Activated CD4-positive, alpha-beta T cell treated with anti-CD3 and anti-CD28 coated beads for 36 hours (primary cell): Measurements from ENCODE around the gene EPGN. TPM values are rescaled to one million over a fixed set of nuclear protein-coding genes. Genes with fewer than 3 reads are reported as not detected.

Experiments used
- ATAC-seq: fragments of 200-7000 bp; cut with Tn5 transposase; one replicate; pipeline ENCODE4 v1.10.0; 2021; ENCODE audit warnings: mild to moderate bottlenecking, moderate library complexity
- CTCF ChIA-PET: fragments of 350-600 bp; sonication (Branson Sonifier 250); formaldehyde crosslinking; loops from one replicate; lab custom pipeline; 2021; ENCODE audit warnings: antibody characterized with exemption; lab: Charles Lee
- POLR2A ChIA-PET: fragments of 350-600 bp; sonication (Branson Sonifier 250); formaldehyde crosslinking; loops from one replicate; lab custom pipeline; 2021; ENCODE audit warnings: antibody characterized with exemption, inconsistent platforms; lab: Charles Lee
- DNase-seq: peaks from one replicate; pipeline ENCODE4 v3.0.0-alpha.2; 2020
- H3K27ac Mint-ChIP-seq: one replicate; pipeline ENCODE4 v1.8.0; 2021; ENCODE audit warnings: mixed read lengths
- H3K27me3 Mint-ChIP-seq: one replicate; pipeline ENCODE4 v1.8.0; 2021; ENCODE audit warnings: mixed read lengths
- H3K36me3 Mint-ChIP-seq: one replicate; pipeline ENCODE4 v1.8.0; 2021; ENCODE audit warnings: low read depth, mixed read lengths
- H3K4me1 Mint-ChIP-seq: one replicate; pipeline ENCODE4 v1.8.0; 2021; ENCODE audit warnings: mixed read lengths
- H3K4me3 Mint-ChIP-seq: one replicate; pipeline ENCODE4 v1.8.0; 2021; ENCODE audit warnings: mild to moderate bottlenecking, moderate library complexity, mixed read lengths
- H3K9me3 Mint-ChIP-seq: one replicate; pipeline ENCODE4 v1.8.0; 2021; ENCODE audit warnings: low read depth, mixed read lengths
- intact Hi-C, 2 experiments: fragments of 100-400 bp; cut with DNase I in 1 of 2; cut with micrococcal nuclease in 1 of 2; formaldehyde crosslinking; loops; one replicate each; pipeline versions ENCODE4 v1.14.2 to v1.15.1; 2022 to 2024; cut with DNase I, micrococcal nuclease
- total RNA-seq, 2 experiments: library from RNA; stranded (reverse); gene quantifications; one replicate each; pipeline ENCODE4 v1.2.3, GENCODE V29; 2021

Gene EPGN
- total RNA-seq, 2 experiments from 2014 or later = 0.14 TPM; not detected in 1

DNA sequence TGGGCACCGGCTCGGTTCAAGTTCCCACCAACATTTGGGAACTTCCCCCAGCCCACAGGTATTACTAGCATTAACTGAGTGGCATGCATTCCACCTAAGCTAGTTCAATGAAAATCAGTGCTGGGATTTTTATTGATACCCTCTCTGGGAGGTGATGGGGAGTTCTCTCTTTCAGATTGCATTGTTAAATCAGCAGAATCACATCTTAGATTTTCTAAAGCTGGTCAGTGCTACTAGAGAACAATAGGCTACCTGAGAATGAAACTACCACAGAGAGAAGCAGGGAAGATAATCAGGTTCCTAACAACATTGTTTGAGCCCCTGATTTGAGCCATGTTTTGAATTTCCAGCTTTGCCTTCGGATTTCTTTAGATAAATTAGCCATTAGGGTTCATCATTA lies 16.0 kb downstream of the EPGN start:
- DNase-seq (no peak), ATAC-seq (no peak)
- H3K4me1 Mint-ChIP-seq = peaks cover 5% of the 10 kb centered on the region
- ChIA-PET CTCF (interaction anchor here (1.5 kb wide), 1 partner anchor 351 kb away, joined by 4 read pairs; no protein-coding TSS in a partner anchor), POLR2A (no interaction called here)
- H3K9me3 Mint-ChIP-seq = no peaks in the 10 kb centered on the region
- H3K27me3 Mint-ChIP-seq = peaks cover 4% of the 10 kb centered on the region
- intact Hi-C loops = loop anchor here in 1 of 2 experiments (5.0 kb wide), 1 partner anchor 48 kb away; no protein-coding TSS in a partner anchor
- H3K27ac Mint-ChIP-seq = no peak overlapping the region
- H3K36me3 Mint-ChIP-seq = no peaks in the 10 kb centered on the region
- H3K4me3 Mint-ChIP-seq = no peak overlapping the region

DNA sequence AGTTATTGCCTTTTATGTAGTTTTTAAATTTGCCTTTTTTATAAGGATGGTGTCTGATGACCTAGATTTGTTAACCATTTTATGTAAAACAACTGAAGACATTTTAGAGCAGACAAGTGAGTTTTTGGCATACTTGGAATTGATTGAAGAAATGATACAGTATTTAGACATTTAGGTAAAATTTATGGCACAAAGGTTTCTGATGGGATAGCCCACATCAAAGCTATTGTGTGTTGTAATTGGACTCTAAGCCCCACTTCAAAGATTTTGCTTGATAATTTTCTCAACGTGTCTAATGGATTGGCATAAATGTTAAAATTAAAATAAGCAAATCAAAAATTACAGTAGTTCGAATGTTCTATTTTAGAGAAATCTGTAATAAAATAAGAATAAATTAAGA lies 17.6 kb downstream of the EPGN start:
- ChIA-PET CTCF (no interaction called here), POLR2A (no interaction called here)
- ATAC-seq (no peak), DNase-seq (no peak)
- no peak overlapping the region for H3K27ac Mint-ChIP-seq
- intact Hi-C loops = no loop called here
- no peaks in the 10 kb centered on the region for H3K9me3 Mint-ChIP-seq
- H3K4me3 Mint-ChIP-seq = no peak overlapping the region
- no peaks in the 10 kb centered on the region for H3K4me1 Mint-ChIP-seq
- no peaks in the 10 kb centered on the region for H3K36me3 Mint-ChIP-seq
- H3K27me3 Mint-ChIP-seq = peaks cover 4% of the 10 kb centered on the region

DNA sequence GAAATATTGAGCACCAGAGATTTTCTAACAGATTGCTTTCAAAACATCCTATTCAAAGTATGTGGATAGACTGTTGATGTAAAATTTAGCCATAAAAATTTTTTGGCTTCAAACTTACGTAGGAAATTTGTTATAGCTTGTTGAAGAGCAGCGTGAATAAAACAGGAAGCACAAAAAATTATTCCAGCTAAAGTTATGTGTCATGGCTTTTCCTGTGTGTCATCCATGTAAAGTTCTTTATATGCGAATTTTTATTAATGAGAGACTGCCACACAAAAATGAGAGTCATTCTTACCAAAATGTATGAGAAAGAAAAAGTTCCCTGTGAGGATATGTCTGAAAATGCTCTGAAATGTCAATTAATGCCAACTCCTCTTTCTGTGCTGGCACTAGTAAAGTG lies 19.5 kb downstream of the EPGN start:
- no peaks in the 10 kb centered on the region for H3K4me1 Mint-ChIP-seq
- CTCF ChIA-PET = interaction anchor here (0.6 to 1.2 kb wide), 4 partner anchors 48 to 1568 kb away, joined by 3 to 4 read pairs (median 3); no protein-coding TSS in a partner anchor
- no peak overlapping the region for H3K4me3 Mint-ChIP-seq

DNA sequence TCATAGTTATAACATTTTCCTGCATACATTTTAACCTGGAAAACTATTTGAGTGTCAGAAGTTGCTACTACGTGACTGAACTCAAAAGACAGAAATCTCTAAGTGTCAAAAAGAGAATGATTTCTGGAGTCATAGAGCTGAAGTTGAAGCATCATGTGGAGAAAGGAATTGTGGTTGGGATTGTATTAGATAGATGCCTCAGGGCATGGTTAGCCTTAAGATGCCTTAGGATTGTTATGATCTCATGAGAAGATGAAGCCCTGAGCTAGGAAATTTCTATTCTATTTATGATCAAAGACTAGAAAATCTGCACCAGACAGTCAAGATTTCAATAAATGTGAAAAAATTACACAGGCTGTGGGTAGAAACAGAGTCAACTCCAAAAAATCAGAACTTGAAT lies 20.2 kb downstream of the EPGN start:
- intact Hi-C loops = no loop called here
- Mint-ChIP-seq H3K27ac (no peak overlapping the region), H3K27me3 (peaks cover 4% of the 10 kb centered on the region), H3K9me3 (no peaks in the 10 kb centered on the region), H3K4me1 (no peaks in the 10 kb centered on the region), H3K36me3 (no peaks in the 10 kb centered on the region), H3K4me3 (no peak overlapping the region)
- ATAC-seq (no peak), DNase-seq (no peak)
- POLR2A ChIA-PET = no interaction called here
- CTCF ChIA-PET = interaction anchor here (0.6 to 1.2 kb wide), 3 partner anchors 48 to 140 kb away, joined by 3 to 4 read pairs (median 3); no protein-coding TSS in a partner anchor

More for the DNA sequence above, 19.5 kb downstream of the EPGN start:
- Mint-ChIP-seq H3K27ac (no peak overlapping the region), H3K9me3 (no peaks in the 10 kb centered on the region), H3K27me3 (peaks cover 5% of the 10 kb centered on the region), H3K36me3 (no peaks in the 10 kb centered on the region)
- no peak for ATAC-seq
- intact Hi-C loops = no loop called here
- no peak for DNase-seq
- POLR2A ChIA-PET = no interaction called here

DNA sequence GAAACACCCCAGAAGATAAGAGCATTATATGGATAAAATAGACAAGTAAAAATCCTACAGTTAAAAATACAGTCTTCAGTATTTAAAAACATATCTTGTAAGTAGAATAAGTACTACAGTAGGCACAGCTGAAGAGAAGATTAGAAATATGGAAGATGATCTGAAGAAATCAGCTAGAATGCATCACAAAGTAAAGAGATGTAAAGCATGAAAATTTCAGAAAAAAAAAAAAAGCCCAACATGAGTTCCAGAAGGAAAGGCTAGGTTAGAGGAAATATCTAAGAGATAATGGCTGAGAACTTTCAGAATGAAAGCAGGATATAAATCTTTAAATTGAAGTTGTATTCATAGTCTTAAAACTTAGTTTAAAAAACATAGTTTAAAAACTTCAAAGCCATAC lies 21.0 kb downstream of the EPGN start:
- no peaks in the 10 kb centered on the region for H3K4me1 Mint-ChIP-seq
- CTCF ChIA-PET = no interaction called here
- intact Hi-C loops = no loop called here

DNA sequence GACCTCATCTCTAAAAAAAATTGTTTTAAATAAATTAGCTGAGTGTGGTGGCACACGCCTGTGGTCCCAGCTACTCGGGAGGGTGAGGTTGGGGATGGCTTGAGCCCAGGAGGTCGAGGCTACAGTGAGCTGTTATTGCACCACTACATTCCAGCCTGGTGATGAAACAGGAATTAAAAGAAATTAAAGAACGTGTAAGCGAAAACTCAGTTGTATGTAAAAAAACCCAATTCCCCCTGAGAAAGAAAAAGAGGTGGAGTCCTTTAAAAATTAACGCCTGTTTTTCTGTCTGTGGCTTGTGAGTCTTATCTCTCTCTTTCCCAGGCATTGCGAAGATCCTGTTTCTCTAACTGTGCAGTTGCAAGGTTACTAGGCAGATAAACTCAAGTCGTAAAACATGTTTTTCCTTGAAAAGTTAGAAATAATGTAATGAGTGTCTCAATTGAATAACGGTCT lies 22.1 kb downstream of the EPGN start:
- no peaks in the 10 kb centered on the region for H3K4me1 Mint-ChIP-seq
- H3K27ac Mint-ChIP-seq = no peak overlapping the region
- ChIA-PET POLR2A (no interaction called here), CTCF (no interaction called here)
- intact Hi-C loops = no loop called here
- no peak for DNase-seq
- peaks cover 3% of the 10 kb centered on the region for H3K27me3 Mint-ChIP-seq
- ATAC-seq = no peak
- no peak overlapping the region for H3K4me3 Mint-ChIP-seq
- H3K9me3 Mint-ChIP-seq = no peaks in the 10 kb centered on the region
- H3K36me3 Mint-ChIP-seq = no peaks in the 10 kb centered on the region

More for the DNA sequence above, 21.0 kb downstream of the EPGN start:
- Mint-ChIP-seq H3K27me3 (peaks cover 3% of the 10 kb centered on the region), H3K36me3 (no peaks in the 10 kb centered on the region), H3K27ac (no peak overlapping the region), H3K4me3 (no peak overlapping the region), H3K9me3 (no peaks in the 10 kb centered on the region)
- DNase-seq (no peak), ATAC-seq (no peak)
- POLR2A ChIA-PET = no interaction called here

DNA sequence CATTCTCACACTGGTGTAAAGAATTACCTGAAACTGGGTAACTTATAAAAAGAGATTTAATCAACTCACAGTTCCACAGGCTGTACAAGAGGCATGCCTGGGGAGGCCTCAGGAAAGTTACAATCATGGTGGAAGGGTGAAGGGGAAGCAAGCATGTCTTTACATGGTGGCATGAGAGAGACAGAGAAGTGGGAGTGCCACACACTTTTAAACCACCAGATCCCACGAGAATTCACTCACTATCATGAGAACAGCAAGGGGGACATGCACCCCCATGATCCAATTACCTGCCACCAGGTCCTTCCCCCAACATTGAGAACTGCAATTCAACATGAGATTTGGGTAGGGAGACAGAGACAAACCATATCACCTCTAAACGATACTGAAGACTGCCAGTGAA lies 23.0 kb downstream of the EPGN start:
- ChIA-PET CTCF (interaction anchor here (1.0 kb wide), 1 partner anchor 11 kb away, joined by 4 read pairs; no protein-coding TSS in a partner anchor), POLR2A (no interaction called here)
- intact Hi-C loops = no loop called here
- Mint-ChIP-seq H3K9me3 (no peaks in the 10 kb centered on the region), H3K36me3 (no peaks in the 10 kb centered on the region), H3K4me1 (no peaks in the 10 kb centered on the region), H3K27me3 (peaks cover 3% of the 10 kb centered on the region), H3K27ac (no peak overlapping the region), H3K4me3 (no peak overlapping the region)
- DNase-seq = no peak
- ATAC-seq = no peak

DNA sequence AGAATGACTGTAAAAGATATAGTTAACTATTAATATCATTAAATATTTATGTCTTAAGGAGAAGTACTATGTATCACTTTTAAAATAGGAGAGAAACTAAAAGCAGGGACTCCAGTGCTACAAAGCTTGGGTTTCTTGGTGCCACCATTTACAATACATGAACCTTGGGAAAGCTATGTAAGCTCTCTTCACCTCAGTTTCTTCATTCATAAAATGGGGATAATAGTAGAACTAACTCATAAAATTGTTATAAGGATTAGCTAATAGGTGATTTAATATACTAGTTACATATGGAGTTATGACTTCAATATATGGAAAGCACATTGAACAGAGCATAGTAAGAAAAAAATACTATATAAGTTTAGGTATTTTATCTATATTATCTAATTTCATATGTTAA lies 23.7 kb downstream of the EPGN start:
- ATAC-seq (no peak), DNase-seq (no peak)
- ChIA-PET POLR2A (no interaction called here), CTCF (interaction anchor here (0.5 to 1.0 kb wide), 2 partner anchors 11 to 23 kb away, joined by 3 to 4 read pairs; no protein-coding TSS in a partner anchor)
- no peaks in the 10 kb centered on the region for H3K4me1 Mint-ChIP-seq
- H3K4me3 Mint-ChIP-seq = no peak overlapping the region
- intact Hi-C loops = no loop called here
- H3K27me3 Mint-ChIP-seq = peaks cover 3% of the 10 kb centered on the region
- no peaks in the 10 kb centered on the region for H3K36me3 Mint-ChIP-seq
- H3K27ac Mint-ChIP-seq = no peak overlapping the region
- no peaks in the 10 kb centered on the region for H3K9me3 Mint-ChIP-seq

DNA sequence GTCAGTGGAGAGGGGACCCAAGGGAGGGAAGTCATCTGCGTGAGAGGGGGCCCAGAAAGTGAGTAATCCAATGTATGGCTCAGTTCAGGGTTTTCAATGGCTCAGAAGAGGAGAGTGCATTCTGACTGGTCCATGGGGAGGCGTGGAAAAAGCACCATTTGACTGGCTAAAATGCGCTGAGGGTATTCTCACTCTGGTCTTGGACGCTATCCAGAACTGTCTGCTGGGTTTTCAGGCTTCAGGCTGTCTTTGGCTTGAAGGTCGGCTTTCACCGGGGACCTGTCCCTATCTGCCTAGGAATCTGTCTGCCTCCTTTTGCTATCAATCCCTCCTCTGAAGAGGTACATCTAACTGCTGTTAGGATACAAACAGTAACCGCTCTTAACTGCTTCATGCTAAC lies 26.4 kb downstream of the EPGN start:
- no peak for DNase-seq
- H3K4me1 Mint-ChIP-seq = no peaks in the 10 kb centered on the region
- intact Hi-C loops = no loop called here
- no peaks in the 10 kb centered on the region for H3K9me3 Mint-ChIP-seq
- H3K27me3 Mint-ChIP-seq = peaks cover 1% of the 10 kb centered on the region
- ChIA-PET CTCF (no interaction called here), POLR2A (no interaction called here)
- ATAC-seq = no peak
- no peaks in the 10 kb centered on the region for H3K36me3 Mint-ChIP-seq
- H3K4me3 Mint-ChIP-seq = no peak overlapping the region
- H3K27ac Mint-ChIP-seq = no peak overlapping the region

DNA sequence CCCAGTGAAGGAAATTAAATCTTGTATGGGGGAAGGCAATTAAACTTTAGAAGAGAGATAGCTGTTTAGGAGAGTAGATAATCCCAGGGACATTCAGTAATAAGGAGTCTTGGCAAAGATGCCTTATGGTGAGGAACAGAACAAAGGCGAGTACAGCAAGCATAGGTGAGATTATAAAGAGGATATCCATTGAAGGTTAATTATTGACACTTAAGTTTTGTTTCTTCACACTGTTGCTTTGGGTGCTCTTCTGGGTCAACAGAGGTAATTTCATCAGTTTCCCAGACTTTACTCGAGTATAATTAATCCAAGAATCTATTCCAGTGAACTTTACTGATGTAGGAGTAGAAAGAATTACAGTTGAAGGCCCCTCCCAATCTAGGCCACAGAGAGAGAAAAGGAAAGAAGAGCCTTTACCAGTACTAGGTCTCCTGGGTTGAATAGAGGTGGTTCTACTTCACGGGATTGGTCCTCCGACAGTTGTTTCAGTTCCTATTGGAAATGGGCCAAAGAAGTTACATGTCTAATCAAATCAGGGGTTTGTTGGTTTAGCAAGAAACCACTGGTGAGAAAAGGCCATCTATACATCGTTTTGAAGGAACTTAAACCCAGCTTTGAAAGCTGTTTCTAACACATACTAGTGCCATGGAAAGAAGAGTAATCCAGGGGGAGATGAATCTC lies 27.2 kb downstream of the EPGN start:
- CTCF ChIA-PET = no interaction called here
- peaks cover 4% of the 10 kb centered on the region for H3K9me3 Mint-ChIP-seq
- intact Hi-C loops = no loop called here
- ATAC-seq (no peak), DNase-seq (no peak)
- no peak overlapping the region for H3K4me3 Mint-ChIP-seq
- H3K36me3 Mint-ChIP-seq = no peaks in the 10 kb centered on the region
- H3K27ac Mint-ChIP-seq = no peak overlapping the region
- POLR2A ChIA-PET = no interaction called here
- no peaks in the 10 kb centered on the region for H3K4me1 Mint-ChIP-seq
- peaks cover 1% of the 10 kb centered on the region for H3K27me3 Mint-ChIP-seq

DNA sequence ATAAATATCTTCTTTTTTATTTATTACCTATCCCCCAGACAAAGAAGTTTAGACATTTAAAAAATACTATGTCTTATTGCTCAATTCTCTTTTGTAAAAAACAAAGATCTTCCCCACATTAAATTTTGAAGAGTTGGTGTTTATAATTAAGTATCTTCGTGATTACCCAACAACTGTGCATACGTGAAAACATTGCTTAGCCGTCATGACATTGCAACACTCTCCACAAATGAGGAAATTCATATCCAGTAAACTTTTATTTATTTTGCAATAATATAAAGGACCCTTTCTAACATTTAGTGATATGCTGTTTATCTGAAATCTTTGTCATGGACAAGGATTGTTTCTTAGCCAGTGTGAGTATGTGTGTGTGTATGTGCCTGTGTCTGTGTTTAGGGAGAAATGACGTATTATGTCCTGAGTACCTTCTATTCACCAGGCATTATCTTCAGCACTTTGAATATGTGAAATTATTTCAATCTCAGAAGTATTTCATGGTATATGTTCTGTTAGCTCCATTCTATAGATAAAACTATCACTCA lies 30.6 kb downstream of the EPGN start:
- CTCF ChIA-PET = interaction anchor here (1.0 kb wide), 1 partner anchor 57 kb away, joined by 3 read pairs; no protein-coding TSS in a partner anchor
- intact Hi-C loops = no loop called here
- no peak overlapping the region for H3K27ac Mint-ChIP-seq

DNA sequence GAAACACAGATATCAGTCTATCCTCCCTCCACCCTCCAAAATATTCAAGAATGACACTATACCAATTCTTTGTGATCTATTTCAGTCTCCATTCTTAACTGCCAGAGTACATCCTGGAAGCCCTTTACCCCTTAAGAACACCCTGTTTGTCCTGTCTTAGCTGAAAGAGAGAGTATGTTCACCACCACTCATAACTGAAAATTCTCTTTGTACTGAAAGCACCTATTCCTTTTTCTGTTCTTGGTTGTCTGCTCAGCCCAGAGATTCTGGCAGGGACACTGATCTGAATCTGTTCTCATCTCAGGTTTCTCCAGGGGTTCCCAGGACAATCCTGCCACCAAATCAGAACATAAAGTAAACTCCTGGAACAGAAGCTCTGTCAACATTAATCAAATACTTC lies 31.2 kb downstream of the EPGN start:
- ChIA-PET POLR2A (no interaction called here), CTCF (no interaction called here)
- Mint-ChIP-seq H3K9me3 (peaks cover 16% of the 10 kb centered on the region), H3K27ac (no peak overlapping the region), H3K4me3 (no peak overlapping the region), H3K27me3 (peaks cover 5% of the 10 kb centered on the region), H3K36me3 (no peaks in the 10 kb centered on the region), H3K4me1 (no peaks in the 10 kb centered on the region)
- DNase-seq (no peak), ATAC-seq (no peak)
- intact Hi-C loops = no loop called here

More for the DNA sequence above, 30.6 kb downstream of the EPGN start:
- no peak for DNase-seq
- H3K4me1 Mint-ChIP-seq = no peaks in the 10 kb centered on the region
- no peak overlapping the region for H3K4me3 Mint-ChIP-seq
- H3K36me3 Mint-ChIP-seq = no peaks in the 10 kb centered on the region
- H3K9me3 Mint-ChIP-seq = peaks cover 13% of the 10 kb centered on the region
- H3K27me3 Mint-ChIP-seq = peaks cover 5% of the 10 kb centered on the region
- ATAC-seq = no peak
- POLR2A ChIA-PET = no interaction called here
